Mucosa of stomach (tissue), 1 donor: Measurements from ENCODE around the gene SAFB.
"Not testable (repeated sequence)": the region's sequence is repeated elsewhere in the genome, so short reads cannot be mapped to it uniquely, and the experiment has no call there.

ENCODE experiments used
- H3K27me3 ChIP-seq: one replicate; pipeline ENCODE4 v1.7.0; 2013; ENCODE audit warnings: mild to moderate bottlenecking, low read length; ENCODE audit not compliant: control insufficient read depth, insufficient read depth
- H3K36me3 ChIP-seq: one replicate; pipeline ENCODE4 v1.7.0; 2013; ENCODE audit warnings: low read length; ENCODE audit not compliant: control insufficient read depth, insufficient read depth
- H3K4me1 ChIP-seq: one replicate; pipeline ENCODE4 v1.7.0; 2013; ENCODE audit warnings: mild to moderate bottlenecking, low read length; ENCODE audit not compliant: control insufficient read depth, insufficient read depth
- H3K4me3 ChIP-seq: one replicate; pipeline ENCODE4 v1.7.0; 2013; ENCODE audit warnings: low read length
- H3K9ac ChIP-seq: one replicate; pipeline ENCODE4 v1.7.0; 2013; ENCODE audit warnings: mild to moderate bottlenecking, low read length, moderate library complexity
- H3K9me3 ChIP-seq: one replicate; pipeline ENCODE4 v1.7.0; 2013; ENCODE audit warnings: mild to moderate bottlenecking, low read length, moderate library complexity; ENCODE audit not compliant: control insufficient read depth
- donor health status: Pancreatic carcinoma.

SAFB gene

GRCh38 chr19:5605362-5605761 is 17.5 kb upstream of the SAFB start:
- H3K4me3 ChIP-seq, result no peak overlapping the region
- H3K36me3 ChIP-seq, result peaks cover 9% of the 10 kb centered on the region
- H3K9me3 ChIP-seq, result no peaks in the 10 kb centered on the region
- H3K4me1 ChIP-seq, result no peaks in the 10 kb centered on the region
- no peak overlapping the region for H3K9ac ChIP-seq
- H3K27me3 ChIP-seq, result no peaks in the 10 kb centered on the region

- peaks cover 9% of the 10 kb centered on the region for H3K36me3 ChIP-seq
- no peaks in the 10 kb centered on the region for H3K27me3 ChIP-seq
- H3K4me1 ChIP-seq, result no peaks in the 10 kb centered on the region
- H3K9ac ChIP-seq, result no peak overlapping the region
- no peak overlapping the region for H3K4me3 ChIP-seq
- H3K9me3 ChIP-seq, result no peaks in the 10 kb centered on the region
These were observed 15.3 kb upstream of the SAFB start for GRCh38 chr19:5607318-5608275.

DNA sequence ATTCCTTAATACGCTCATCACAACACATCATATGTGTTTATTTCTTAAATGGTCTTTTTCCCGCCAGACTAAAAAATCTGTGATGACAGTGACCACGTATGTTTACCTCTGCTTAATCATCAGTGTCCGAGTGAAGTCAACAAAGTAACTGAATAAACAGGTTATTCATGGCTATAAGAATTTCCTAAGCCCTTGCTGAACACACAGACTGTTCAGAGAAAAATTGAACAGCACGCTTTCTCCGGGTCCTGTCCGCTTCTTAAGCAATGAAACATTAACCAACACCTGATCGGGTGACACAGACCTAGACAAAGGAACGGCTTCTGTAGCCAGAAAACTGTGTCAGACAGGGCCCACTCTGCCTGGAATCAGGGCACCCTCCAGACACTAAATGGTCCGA is 14.6 kb upstream of the SAFB start:
- no peaks in the 10 kb centered on the region for H3K4me1 ChIP-seq
- H3K4me3 ChIP-seq, result no peak overlapping the region
- no peak overlapping the region for H3K9ac ChIP-seq
- no peaks in the 10 kb centered on the region for H3K9me3 ChIP-seq
- H3K36me3 ChIP-seq, result peaks cover 14% of the 10 kb centered on the region
- H3K27me3 ChIP-seq, result no peaks in the 10 kb centered on the region

GRCh38 chr19:5608766-5609165 is 14.1 kb upstream of the SAFB start:
- H3K9ac ChIP-seq, H3K4me1 ChIP-seq, H3K27me3 ChIP-seq, H3K9me3 ChIP-seq, H3K4me3 ChIP-seq: not testable (repeated sequence)
- H3K36me3 ChIP-seq, result peaks cover 18% of the 10 kb centered on the region

GRCh38 chr19:5609881-5610448 is 12.9 kb upstream of the SAFB start:
- Histone ChIP-seq H3K36me3 (peaks cover 27% of the 10 kb centered on the region), H3K9ac (no peak overlapping the region), H3K27me3 (no peaks in the 10 kb centered on the region), H3K4me3 (no peak overlapping the region), H3K9me3 (no peaks in the 10 kb centered on the region), H3K4me1 (no peaks in the 10 kb centered on the region)

DNA sequence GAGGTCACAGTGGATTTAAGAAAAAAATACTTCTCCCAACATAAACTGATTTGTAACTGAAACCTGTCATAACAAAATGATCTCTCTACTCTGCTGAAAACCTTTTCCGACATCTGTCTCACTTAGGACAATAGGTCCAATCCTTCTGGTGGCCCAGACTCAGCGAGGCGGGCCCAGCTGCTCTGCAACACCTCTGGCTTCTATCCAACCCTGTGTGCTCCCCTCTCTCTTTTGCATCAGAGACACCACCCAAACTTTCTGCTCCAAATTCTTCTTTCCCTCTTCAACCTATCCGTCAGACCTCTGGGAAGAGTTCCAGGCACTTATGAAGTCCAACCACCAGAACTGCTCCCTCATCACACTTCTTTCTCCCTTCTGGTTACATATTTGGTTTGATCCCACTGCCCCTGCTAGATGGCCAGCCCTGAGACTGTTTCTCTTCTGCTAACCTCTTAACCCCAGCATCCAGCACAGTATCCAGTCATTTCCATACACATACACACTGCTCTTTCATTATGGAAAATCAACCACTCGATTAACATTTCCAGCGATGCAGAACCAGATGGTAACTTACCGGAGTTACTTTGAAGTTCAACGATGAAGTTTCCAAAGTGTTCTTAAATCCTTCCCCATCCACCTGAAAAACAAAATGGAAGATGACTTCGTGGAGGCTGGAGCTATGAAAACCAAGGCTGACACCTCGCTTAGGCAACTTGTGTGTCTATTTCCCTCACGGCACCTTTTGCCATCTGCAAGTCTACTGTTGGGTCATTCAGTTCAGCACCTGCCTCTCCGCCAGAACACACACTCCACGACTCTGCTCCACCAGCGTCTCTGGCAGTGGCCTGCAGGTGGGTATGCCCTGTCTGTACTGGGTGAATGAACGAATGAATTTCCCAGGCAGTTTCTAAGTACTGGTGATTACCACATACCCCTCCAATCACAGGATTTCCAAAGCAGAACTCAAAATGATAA is 9.7 kb upstream of the SAFB start:
- Histone ChIP-seq H3K27me3 (no peaks in the 10 kb centered on the region), H3K4me3 (no peak overlapping the region), H3K4me1 (no peaks in the 10 kb centered on the region), H3K9ac (no peak overlapping the region), H3K36me3 (peaks cover 23% of the 10 kb centered on the region), H3K9me3 (no peaks in the 10 kb centered on the region)

DNA sequence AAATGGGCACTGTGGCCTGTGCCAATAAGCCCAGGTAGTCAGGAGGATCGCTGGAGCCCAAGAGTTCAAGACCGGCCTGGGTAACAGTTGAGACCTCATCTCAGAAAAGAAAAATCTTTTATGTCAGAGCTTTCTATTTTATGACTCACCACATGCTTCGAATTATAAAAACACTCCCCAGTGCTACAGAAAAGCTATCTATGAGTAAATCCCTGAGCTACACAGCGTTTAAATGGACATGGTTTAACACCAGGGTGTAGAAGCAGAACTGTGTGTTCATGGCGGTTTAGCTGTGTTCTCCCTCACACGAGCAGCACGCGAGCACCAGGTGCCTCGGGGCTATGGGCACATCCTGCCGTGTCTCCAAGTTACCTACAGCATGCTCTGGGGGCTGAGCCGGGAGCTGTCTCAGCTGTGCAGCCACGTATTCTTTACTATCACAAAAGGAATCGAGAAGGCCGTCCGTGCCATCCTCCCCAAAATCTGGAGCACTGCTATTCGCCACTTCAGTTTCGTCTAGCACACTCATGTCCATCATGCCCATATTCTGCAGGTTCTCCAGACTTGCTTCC is 7.0 kb upstream of the SAFB start:
- Histone ChIP-seq H3K4me3 (no peak overlapping the region), H3K4me1 (peaks cover 7% of the 10 kb centered on the region), H3K27me3 (no peaks in the 10 kb centered on the region), H3K9ac (no peak overlapping the region), H3K9me3 (no peaks in the 10 kb centered on the region), H3K36me3 (peaks cover 32% of the 10 kb centered on the region)

GRCh38 chr19:5617080-5617479 is 5.8 kb upstream of the SAFB start:
- H3K9me3 ChIP-seq, result no peaks in the 10 kb centered on the region
- no peak overlapping the region for H3K9ac ChIP-seq
- H3K4me3 ChIP-seq, result no peak overlapping the region
- H3K4me1 ChIP-seq, result peaks cover 16% of the 10 kb centered on the region
- H3K36me3 ChIP-seq, result peaks cover 32% of the 10 kb centered on the region
- no peaks in the 10 kb centered on the region for H3K27me3 ChIP-seq

- Histone ChIP-seq H3K36me3 (peaks cover 25% of the 10 kb centered on the region), H3K27me3 (no peaks in the 10 kb centered on the region), H3K4me1 (peaks cover 16% of the 10 kb centered on the region), H3K9ac (no peak overlapping the region), H3K9me3 (no peaks in the 10 kb centered on the region), H3K4me3 (no peak overlapping the region)
These were observed 4.3 kb upstream of the SAFB start for GRCh38 chr19:5618591-5618990.

GRCh38 chr19:5619946-5620345 is 2.9 kb upstream of the SAFB start:
- no peak overlapping the region for H3K9ac ChIP-seq
- no peaks in the 10 kb centered on the region for H3K9me3 ChIP-seq
- H3K27me3 ChIP-seq, result no peaks in the 10 kb centered on the region
- no peak overlapping the region for H3K4me3 ChIP-seq
- H3K36me3 ChIP-seq, result peaks cover 15% of the 10 kb centered on the region
- H3K4me1 ChIP-seq, result peaks cover 24% of the 10 kb centered on the region

DNA sequence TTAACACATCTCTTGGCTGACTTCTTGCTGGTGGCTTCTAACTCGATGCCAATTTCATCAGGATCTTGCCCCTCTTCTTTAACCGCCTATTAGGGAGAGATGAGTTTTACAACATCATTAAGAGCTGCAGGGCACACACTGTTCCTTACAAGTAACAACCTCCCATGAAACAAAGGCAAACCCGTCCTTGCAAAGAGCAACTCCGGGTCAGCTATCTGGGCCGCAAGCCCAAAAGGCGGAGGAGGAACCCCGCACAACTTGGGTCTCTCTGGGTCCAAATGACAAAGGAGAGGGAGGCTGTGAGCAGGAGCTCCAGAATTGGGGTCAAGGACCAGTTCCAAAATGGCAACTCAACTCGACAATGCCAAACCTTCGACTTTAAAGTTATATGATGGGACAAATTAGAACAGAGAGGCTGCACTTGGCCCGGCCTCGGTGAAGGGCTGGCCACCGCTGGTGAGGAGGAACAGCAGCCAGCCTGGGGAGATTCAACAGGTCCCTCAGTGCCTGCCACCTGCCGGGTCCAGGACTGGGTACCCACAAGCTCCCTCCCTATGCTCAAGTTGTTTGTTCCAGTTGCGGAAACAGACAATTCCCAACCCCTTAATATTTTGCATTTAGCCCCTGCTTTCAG is 1.5 kb upstream of the SAFB start:
- peak overlapping the region; percentile 88 for H3K9ac ChIP-seq
- H3K4me3 ChIP-seq, result peak overlapping the region; percentile 89
- H3K4me1 ChIP-seq, result peaks cover 35% of the 10 kb centered on the region
- H3K27me3 ChIP-seq, result no peaks in the 10 kb centered on the region
- no peaks in the 10 kb centered on the region for H3K9me3 ChIP-seq
- H3K36me3 ChIP-seq, result peaks cover 15% of the 10 kb centered on the region
